CD14-positive monocyte (primary cell): Measurements from ENCODE around the gene SPRY1. TPM values are rescaled to one million over a fixed set of nuclear protein-coding genes. Genes with fewer than 3 reads are reported as not detected.

ENCODE experiments used
- DNase-seq, 3 donors: peaks; one replicate each; pipeline ENCODE4 v3.0.0-alpha.2; 2011 to 2022
- H2AFZ ChIP-seq: 2 replicates; pipeline ENCODE4 v1.6.0; 2012; ENCODE audit warnings: mild to moderate bottlenecking, low read depth, low read length, inconsistent platforms; ENCODE audit not compliant: insufficient read depth, poor library complexity, severe bottlenecking
- H3K27ac ChIP-seq, 2 donors: 1 replicate in 1 of 2; 2 replicates in 1 of 2; pipeline ENCODE4 v1.5.1; 2012 to 2013; ENCODE audit warnings: low read length in 2 of 2, control low read depth in 1 of 2, inconsistent platforms in 1 of 2, low read depth in 1 of 2, mild to moderate bottlenecking in 1 of 2
- H3K27me3 ChIP-seq, 2 donors: one replicate each; pipeline versions ENCODE4 v1.6.0 to v1.6.1; 2011 to 2013; ENCODE audit warnings: low read length in 2 of 2; ENCODE audit not compliant: control insufficient read depth in 2 of 2, insufficient read depth in 2 of 2
- H3K36me3 ChIP-seq, 2 donors: replicated peaks in 1 of 2; 1 replicate in 1 of 2; 2 replicates in 1 of 2; pipeline versions ENCODE4 v1.5.1 to v1.6.1; 2012 to 2013; ENCODE audit warnings: low read length in 2 of 2, control low read depth in 1 of 2, inconsistent platforms in 1 of 2, mild to moderate bottlenecking in 1 of 2; ENCODE audit not compliant: insufficient read depth in 2 of 2, control insufficient read depth in 1 of 2
- H3K4me1 ChIP-seq, 2 donors: 1 replicate in 1 of 2; 2 replicates in 1 of 2; pipeline versions ENCODE4 v1.5.1 to v1.6.1; 2012 to 2013; ENCODE audit warnings: low read length in 2 of 2, control low read depth in 1 of 2, inconsistent platforms in 1 of 2, mild to moderate bottlenecking in 1 of 2, moderate library complexity in 1 of 2; ENCODE audit not compliant: insufficient read depth in 2 of 2, control insufficient read depth in 1 of 2
- H3K4me2 ChIP-seq: replicated peaks from 2 replicates; pipeline ENCODE3; 2012; ENCODE audit warnings: low read length, moderate library complexity, mild to moderate bottlenecking; ENCODE audit not compliant: poor library complexity, severe bottlenecking; ENCODE audit errors: extremely low read depth
- H3K4me3 ChIP-seq, 3 experiments: fragments of 200-600 bp in 1 of 3; sonication (generic) in 1 of 3; replicated peaks in 1 of 3; 1 replicate in 2 of 3; 2 replicates in 1 of 3; pipeline ENCODE4 v1.5.1; 2011 to 2013; ENCODE audit warnings: low read length in 3 of 3, mild to moderate bottlenecking in 3 of 3, control low read depth in 2 of 3, low read depth in 2 of 3, inconsistent platforms in 1 of 3, moderate library complexity in 1 of 3
- H3K79me2 ChIP-seq: 2 replicates; pipeline ENCODE4 v1.6.0; 2012; ENCODE audit warnings: mild to moderate bottlenecking, control low read depth, inconsistent platforms, low read length, moderate library complexity; ENCODE audit not compliant: insufficient read depth
- H3K9ac ChIP-seq: 2 replicates; pipeline ENCODE4 v1.6.0; 2017; ENCODE audit warnings: low read length, mild to moderate bottlenecking; ENCODE audit not compliant: insufficient read depth, poor library complexity, severe bottlenecking
- H3K9me3 ChIP-seq, 2 donors: replicated peaks in 1 of 2; 1 replicate in 1 of 2; 2 replicates in 1 of 2; pipeline versions ENCODE4 v1.5.1 to v1.6.1; 2012 to 2013; ENCODE audit warnings: low read length in 2 of 2, control low read depth in 1 of 2; ENCODE audit not compliant: control insufficient read depth in 1 of 2, insufficient read depth in 1 of 2
- H4K20me1 ChIP-seq: 2 replicates; pipeline ENCODE4 v1.6.0; 2012; ENCODE audit warnings: mild to moderate bottlenecking, low read length, control low read depth, moderate library complexity; ENCODE audit not compliant: insufficient read depth
- H3K27ac Mint-ChIP-seq, 7 donors: one replicate each; pipeline ENCODE4 v1.8.0; 2020; ENCODE audit warnings: mild to moderate bottlenecking in 7 of 7, mixed read lengths in 7 of 7, moderate library complexity in 6 of 7, inconsistent platforms in 2 of 7
- H3K27me3 Mint-ChIP-seq, 3 donors: one replicate each; pipeline ENCODE4 v1.8.0; 2021 to 2022; ENCODE audit warnings: low read depth in 3 of 3, mild to moderate bottlenecking in 3 of 3, mixed read lengths in 3 of 3, moderate library complexity in 3 of 3, inconsistent platforms in 1 of 3
- H3K36me3 Mint-ChIP-seq, 2 donors: one replicate each; pipeline ENCODE4 v1.8.0; 2020; ENCODE audit warnings: mixed read lengths in 2 of 2, inconsistent platforms in 1 of 2, mild to moderate bottlenecking in 1 of 2
- H3K4me1 Mint-ChIP-seq: one replicate; pipeline ENCODE4 v1.8.0; 2020; ENCODE audit warnings: mild to moderate bottlenecking, mixed read lengths
- H3K4me3 Mint-ChIP-seq, 2 donors: one replicate each; pipeline ENCODE4 v1.8.0; 2020; ENCODE audit warnings: mild to moderate bottlenecking in 2 of 2, mixed read lengths in 2 of 2, moderate library complexity in 1 of 2
- H3K9me3 Mint-ChIP-seq, 7 donors: one replicate each; pipeline ENCODE4 v1.8.0; 2020 to 2022; ENCODE audit warnings: mixed read lengths in 7 of 7, mild to moderate bottlenecking in 6 of 7, moderate library complexity in 6 of 7, inconsistent platforms in 2 of 7
- CTCF ChIP-seq: fragments of 200-600 bp; IDR thresholded peaks from one replicate; pipeline ENCODE4 v1.8.0; 2022; ENCODE audit warnings: antibody characterized with exemption, mild to moderate bottlenecking
- WGBS: methylation state at CpG from one replicate; pipeline ENCODE4 v1.1.5; 2013; ENCODE audit warnings: missing lambda C conversion rate; ENCODE audit not compliant: insufficient coverage; 5-methylcytosine and 5-hydroxymethylcytosine counted together
- intact Hi-C, 2 donors: fragments of 100-400 bp; cut with micrococcal nuclease; formaldehyde crosslinking; loops; one replicate each; pipeline versions ENCODE4 v1.15.0 to v1.15.1; 2023
- polyA plus RNA-seq, 3 donors: library from polyadenylated mRNA; depleted of rRNA in 1 of 3; unstranded in 2 of 3; stranded (reverse) in 1 of 3; fragments of 300-500 nt in 2 of 3; fragments of >200 nt in 1 of 3; fragmentation: Illumina TruSeq in 2 of 3; gene quantifications; 1 replicate in 2 of 3; 2 replicates in 1 of 3; pipeline ENCODE4 v1.2.3, GENCODE V29; 2012 to 2021

SPRY1 gene
- polyA plus RNA-seq, 3 donors = 1.1 to 3.7 (median 2.0) TPM

GRCh38 chr4:123401271-123402120 is 4.9 kb downstream of the SPRY1 start:
- 97% methylated on average over 6 of the region's 9 CpGs for WGBS
- no peaks in the 10 kb centered on the region for H4K20me1 ChIP-seq
- Mint-ChIP-seq H3K9me3 (peaks cover 0 to 17% (median 2%) of the 10 kb centered on the region in 7 donors), H3K27ac (no peak overlapping the region), H3K36me3 (peaks cover 0 to 15% of the 10 kb centered on the region in 2 donors), H3K4me3 (peak overlapping the region in 1 of 2 donors; percentile 5), H3K4me1 (peaks cover 30% of the 10 kb centered on the region), H3K27me3 (peaks cover 29 to 37% (median 31%) of the 10 kb centered on the region in 3 donors)
- no peak overlapping the region for H3K4me2 ChIP-seq
- DNase-seq = no peak
- no peak overlapping the region for H2AFZ ChIP-seq
- no peak overlapping the region for H3K9ac ChIP-seq
- peaks cover 31 to 38% of the 10 kb centered on the region in 2 donors for H3K4me1 ChIP-seq
- intact Hi-C loops = no loop called here
- no peak overlapping the region for H3K27ac ChIP-seq
- no peaks in the 10 kb centered on the region for H3K79me2 ChIP-seq
- no peak for TF ChIP-seq CTCF
- no peaks in the 10 kb centered on the region for H3K36me3 ChIP-seq
- no peak overlapping the region for H3K4me3 ChIP-seq
- no peaks in the 10 kb centered on the region for H3K9me3 ChIP-seq
- H3K27me3 ChIP-seq = peaks cover 14 to 33% of the 10 kb centered on the region in 2 donors

GRCh38 chr4:123402121-123402465 is 5.5 kb downstream of the SPRY1 start:
- Histone ChIP-seq H3K9me3 (no peaks in the 10 kb centered on the region), H3K4me3 (no peak overlapping the region), H3K9ac (no peak overlapping the region), H3K4me1 (peaks cover 25 to 32% of the 10 kb centered on the region in 2 donors), H3K27ac (no peak overlapping the region), H3K27me3 (peaks cover 10 to 27% of the 10 kb centered on the region in 2 donors), H3K36me3 (no peaks in the 10 kb centered on the region), H4K20me1 (no peaks in the 10 kb centered on the region), H2AFZ (no peak overlapping the region), H3K79me2 (no peaks in the 10 kb centered on the region), H3K4me2 (no peak overlapping the region)
- 100% methylated on average over 1 of the region's 3 CpGs for WGBS
- intact Hi-C loops = no loop called here
- H3K9me3 Mint-ChIP-seq = peaks cover 0 to 15% (median 0%) of the 10 kb centered on the region in 7 donors
- no peak for TF ChIP-seq CTCF
- peaks cover 0 to 15% of the 10 kb centered on the region in 2 donors for H3K36me3 Mint-ChIP-seq
- no peak overlapping the region for H3K27ac Mint-ChIP-seq
- H3K4me3 Mint-ChIP-seq = peak overlapping the region in 1 of 2 donors; percentile 37
- H3K27me3 Mint-ChIP-seq = peaks cover 26 to 31% (median 28%) of the 10 kb centered on the region in 3 donors
- H3K4me1 Mint-ChIP-seq = peaks cover 24% of the 10 kb centered on the region
- no peak for DNase-seq
